ENCODE data around the gene EVL.

The EVL gene

GRCh38 chr14:100108840-100109593 is 43.8 kb downstream of the EVL start:
- no peak for DNase-seq (ENCODE audit: low read depth in 2 of 2)

GRCh38 chr14:100109594-100109955 is 44.4 kb downstream of the EVL start:
- no peak for DNase-seq (ENCODE audit: low read depth in 2 of 2)

- no peak for DNase-seq (ENCODE audit: low read depth in 2 of 2)
Observed at GRCh38 chr14:100110816-100111215, 45.6 kb downstream of the EVL start.

GRCh38 chr14:100111931-100112704 is 46.9 kb downstream of the EVL start:
- no peak for DNase-seq (ENCODE audit: low read depth in 2 of 2)

GRCh38 chr14:100114109-100114765 is 49.0 kb downstream of the EVL start:
- DNase-seq (ENCODE audit: low read depth in 2 of 2), result no peak

GRCh38 chr14:100115236-100115635 is 50.0 kb downstream of the EVL start:
- DNase-seq (ENCODE audit: low read depth in 2 of 2), result no peak

- no peak for DNase-seq (ENCODE audit: low read depth in 2 of 2)
Observed at GRCh38 chr14:100115726-100116125, 50.5 kb downstream of the EVL start.

GRCh38 chr14:100116134-100116533 is 50.9 kb downstream of the EVL start:
- no peak for DNase-seq (ENCODE audit: low read depth in 2 of 2)

- no peak for DNase-seq (ENCODE audit: low read depth in 2 of 2)
Observed at GRCh38 chr14:100117026-100117425, 51.8 kb downstream of the EVL start.

GRCh38 chr14:100117633-100118395 is 52.6 kb downstream of the EVL start:
- no peak for DNase-seq (ENCODE audit: low read depth in 2 of 2)

GRCh38 chr14:100118396-100119011 is 53.3 kb downstream of the EVL start:
- DNase-seq (ENCODE audit: low read depth in 2 of 2), result no peak

GRCh38 chr14:100119251-100119650 is 54.0 kb downstream of the EVL start:
- no peak for DNase-seq (ENCODE audit: low read depth in 2 of 2)

- DNase-seq (ENCODE audit: low read depth in 2 of 2), result no peak
Observed at GRCh38 chr14:100120522-100121269, 55.5 kb downstream of the EVL start.

- no peak for DNase-seq (ENCODE audit: low read depth in 2 of 2)
Observed at GRCh38 chr14:100121643-100122480, 56.6 kb downstream of the EVL start.

- no peak for DNase-seq (ENCODE audit: low read depth in 2 of 2)
Observed at GRCh38 chr14:100122481-100123223, 57.4 kb downstream of the EVL start.

GRCh38 chr14:100123618-100124017 is 58.4 kb downstream of the EVL start:
- no peak for DNase-seq (ENCODE audit: low read depth in 2 of 2)

- no peak for DNase-seq (ENCODE audit: low read depth in 2 of 2)
Observed at GRCh38 chr14:100124551-100125088, 59.4 kb downstream of the EVL start.

GRCh38 chr14:100126401-100126800 is 61.2 kb downstream of the EVL start:
- DNase-seq (ENCODE audit: low read depth in 2 of 2), result no peak
